Lower leg skin (tissue), 4 donors: ENCODE measurements around the gene BCO2. TPM values are rescaled to one million over a fixed set of nuclear protein-coding genes. Genes with fewer than 3 reads are reported as not detected.
A peak's percentile ranks its signal among the peaks of the same experiment; 100 is the strongest.
"Not testable (repeated sequence)": the region's sequence is repeated elsewhere in the genome, so short reads cannot be mapped to it uniquely, and the experiment has no call there.

Experiments
- DNase-seq, 2 donors: peaks; one replicate each; pipeline ENCODE4 v3.0.0-alpha.2; 2019; ENCODE audit warnings: low spot score in 2 of 2
- H3K4me3 ChIP-seq: fragments of 200-600 bp; sonication (generic); 2 replicates; pipeline ENCODE4 v1.5.1; 2017; ENCODE audit warnings: mild to moderate bottlenecking, low read depth; ENCODE audit not compliant: poor library complexity, severe bottlenecking
- POLR2A ChIP-seq, 2 donors: fragments of 450-650 bp; IDR thresholded peaks; one replicate each; pipeline ENCODE4 v1.6.1; 2016 to 2017; ENCODE audit warnings: antibody characterized with exemption in 2 of 2, mild to moderate bottlenecking in 1 of 2, moderate library complexity in 1 of 2
- WGBS, 2 donors: methylation state at CpG; one replicate each; pipeline ENCODE4 v1.1.5; 2018; 5-methylcytosine and 5-hydroxymethylcytosine counted together
- intact Hi-C: fragments of 100-400 bp; cut with DNase I; formaldehyde crosslinking; loops from one replicate; pipeline ENCODE4 v1.15.0; 2023; ENCODE audit warnings: low total_unique reads
- total RNA-seq, 4 donors: library from RNA; depleted of rRNA; stranded (reverse); fragments of >200 nt; gene quantifications; one replicate each; pipeline ENCODE4 v1.1.0, GENCODE V29; 2016
- TF ChIP-seq, protein P1 (sequence below), 3 donors: fragments of 450-650 bp; IDR thresholded peaks; one replicate each; pipeline ENCODE4 v1.5.1; 2016; ENCODE audit warnings: antibody characterized with exemption in 3 of 3, mild to moderate bottlenecking in 3 of 3, moderate library complexity in 2 of 3

Gene BCO2
- total RNA-seq, 4 donors from 2014 or later, result 0.98 to 5.7 (median 3.7) TPM

DNA sequence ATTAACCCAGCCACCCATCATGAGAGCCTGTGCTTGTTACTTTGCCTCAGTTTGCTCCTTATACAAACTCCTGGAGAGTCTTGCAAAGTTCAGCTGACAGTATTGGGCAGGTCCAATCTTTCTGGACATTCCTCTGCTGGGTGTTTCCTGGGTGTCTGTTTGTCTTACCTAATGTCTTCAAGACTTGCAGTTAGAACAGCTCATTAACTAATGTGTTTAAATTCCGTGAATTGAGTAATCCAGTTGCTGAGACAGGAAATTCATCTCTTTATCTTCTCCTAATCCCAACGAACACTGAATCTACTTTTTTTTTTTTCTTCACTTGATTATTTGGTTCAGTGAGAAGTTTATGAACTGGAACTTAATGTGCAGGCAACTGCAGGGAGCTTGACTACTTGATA, 20.6 kb downstream of the BCO2 start:
- H3K4me3 ChIP-seq, result no peak overlapping the region
- intact Hi-C loops, result no loop called here
- WGBS, 2 donors, result 23 to 24% methylated on average over 2 of the region's 2 CpGs
- TF ChIP-seq, protein P1, sequence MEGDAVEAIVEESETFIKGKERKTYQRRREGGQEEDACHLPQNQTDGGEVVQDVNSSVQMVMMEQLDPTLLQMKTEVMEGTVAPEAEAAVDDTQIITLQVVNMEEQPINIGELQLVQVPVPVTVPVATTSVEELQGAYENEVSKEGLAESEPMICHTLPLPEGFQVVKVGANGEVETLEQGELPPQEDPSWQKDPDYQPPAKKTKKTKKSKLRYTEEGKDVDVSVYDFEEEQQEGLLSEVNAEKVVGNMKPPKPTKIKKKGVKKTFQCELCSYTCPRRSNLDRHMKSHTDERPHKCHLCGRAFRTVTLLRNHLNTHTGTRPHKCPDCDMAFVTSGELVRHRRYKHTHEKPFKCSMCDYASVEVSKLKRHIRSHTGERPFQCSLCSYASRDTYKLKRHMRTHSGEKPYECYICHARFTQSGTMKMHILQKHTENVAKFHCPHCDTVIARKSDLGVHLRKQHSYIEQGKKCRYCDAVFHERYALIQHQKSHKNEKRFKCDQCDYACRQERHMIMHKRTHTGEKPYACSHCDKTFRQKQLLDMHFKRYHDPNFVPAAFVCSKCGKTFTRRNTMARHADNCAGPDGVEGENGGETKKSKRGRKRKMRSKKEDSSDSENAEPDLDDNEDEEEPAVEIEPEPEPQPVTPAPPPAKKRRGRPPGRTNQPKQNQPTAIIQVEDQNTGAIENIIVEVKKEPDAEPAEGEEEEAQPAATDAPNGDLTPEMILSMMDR (IDR thresholded peaks at IDR 0.05), result no peak
- no peak for TF ChIP-seq POLR2A (IDR thresholded peaks at IDR 0.05)
- no peak for DNase-seq

DNA sequence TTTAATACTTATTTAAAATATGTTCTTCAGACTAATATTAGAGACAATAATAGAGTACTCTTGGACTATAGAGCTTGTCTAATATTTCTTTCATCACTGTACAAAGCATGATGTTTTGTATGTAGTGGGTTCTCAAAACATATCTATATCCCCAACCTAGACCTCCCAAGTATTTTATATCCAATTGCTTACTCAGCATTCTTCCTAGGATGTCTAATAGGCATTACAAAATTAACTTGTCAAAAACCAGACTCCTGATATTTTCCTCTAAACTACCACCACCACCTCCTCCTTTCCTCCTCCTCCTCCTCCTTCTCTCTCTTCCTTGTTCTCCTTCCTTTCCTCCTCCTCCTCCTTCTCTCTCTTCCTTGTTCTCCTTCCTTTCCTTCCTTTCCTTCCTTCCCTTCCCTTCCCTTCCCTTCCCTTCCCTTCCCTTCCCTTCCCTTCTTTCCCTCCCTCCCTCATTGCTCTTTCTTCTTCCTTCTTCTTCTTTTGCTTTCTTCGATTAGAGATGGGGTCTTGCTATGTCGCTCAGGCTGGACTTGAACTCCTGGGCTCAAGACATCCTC, 21.3 kb downstream of the BCO2 start:
- no peak for TF ChIP-seq POLR2A (IDR thresholded peaks at IDR 0.05)
- TF ChIP-seq, protein P1 (IDR thresholded peaks at IDR 0.05), result no peak
- no peak overlapping the region for H3K4me3 ChIP-seq
- no peak for DNase-seq
- 87 to 89% methylated on average over 2 of the region's 2 CpGs for WGBS, 2 donors
- intact Hi-C loops, result no loop called here

DNA sequence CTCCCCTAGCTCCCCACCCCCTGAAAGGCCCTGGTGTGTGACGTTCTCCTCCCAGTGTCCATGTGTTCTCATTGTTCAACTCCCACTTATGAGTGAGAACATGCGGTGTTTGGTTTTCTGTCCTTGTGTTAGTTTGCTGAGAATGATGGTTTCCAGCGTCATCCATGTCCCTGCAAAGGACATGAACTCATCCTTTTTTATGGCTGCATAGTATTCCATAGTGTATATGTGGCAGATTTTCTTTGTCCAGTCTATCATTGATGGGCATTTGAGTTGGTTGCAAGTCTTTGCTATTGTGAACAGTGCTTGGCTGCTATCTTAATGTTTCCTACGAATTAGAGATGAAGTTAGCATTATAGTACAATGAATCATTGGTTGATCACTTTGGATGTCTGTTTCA, 23.8 kb downstream of the BCO2 start:
- intact Hi-C loops, DNase-seq, H3K4me3 ChIP-seq: not testable (repeated sequence)
- WGBS, 2 donors, result 80 to 86% methylated on average over 4 of the region's 4 CpGs

DNA sequence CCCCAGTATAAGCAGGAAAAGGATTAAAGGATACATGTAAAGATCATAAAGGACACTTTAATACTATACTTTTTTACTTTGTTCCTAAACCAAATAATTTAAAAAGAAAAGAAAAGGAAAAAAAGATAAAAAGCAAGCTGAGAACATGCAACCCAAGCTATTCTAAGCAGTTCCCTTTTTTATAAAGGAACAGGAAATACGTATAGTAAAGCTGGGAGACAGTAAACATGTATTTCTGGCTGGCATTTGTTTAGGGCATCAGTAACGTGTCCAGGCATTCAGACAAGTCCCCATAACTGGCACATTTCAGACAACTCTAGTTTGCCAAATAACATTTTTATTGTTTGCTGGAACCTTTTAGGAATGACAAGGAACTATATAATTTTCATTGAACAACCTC, 24.9 kb downstream of the BCO2 start:
- TF ChIP-seq, protein P1 (IDR thresholded peaks at IDR 0.05), result no peak
- TF ChIP-seq POLR2A (IDR thresholded peaks at IDR 0.05), result no peak
- intact Hi-C loops, result no loop called here
- no peak for DNase-seq
- 22 to 26% methylated on average over 2 of the region's 2 CpGs for WGBS, 2 donors
- no peak overlapping the region for H3K4me3 ChIP-seq

DNA sequence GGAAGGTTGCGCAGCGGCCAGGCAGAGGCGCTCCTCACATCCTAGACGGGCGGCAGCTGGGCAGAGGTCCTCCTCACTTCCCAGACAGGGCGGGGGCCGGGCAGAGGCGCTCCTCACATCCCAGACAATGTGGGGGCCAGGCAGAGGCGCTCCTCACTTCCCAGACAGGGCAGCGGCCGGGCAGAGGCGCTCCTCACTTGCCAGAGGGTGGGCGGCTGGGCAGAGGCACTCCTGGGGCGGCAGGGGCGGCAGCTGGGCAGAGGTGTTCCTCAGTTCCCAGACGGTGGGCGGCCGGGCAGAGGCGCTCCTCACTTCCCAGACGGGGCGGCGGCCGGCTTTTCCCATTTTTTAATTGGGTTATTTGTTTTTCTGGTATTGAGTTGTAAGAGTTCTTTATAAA, 30.8 kb downstream of the BCO2 start:
- peak in 1 of 2 donors; percentile 85 for DNase-seq
- H3K4me3 ChIP-seq, result no peak overlapping the region
- intact Hi-C loops, result no loop called here
- WGBS, 2 donors, result 94 to 97% methylated on average over 18 to 23 of the region's 23 CpGs
- TF ChIP-seq POLR2A (IDR thresholded peaks at IDR 0.05), result no peak
- TF ChIP-seq, protein P1 (IDR thresholded peaks at IDR 0.05), result no peak

DNA sequence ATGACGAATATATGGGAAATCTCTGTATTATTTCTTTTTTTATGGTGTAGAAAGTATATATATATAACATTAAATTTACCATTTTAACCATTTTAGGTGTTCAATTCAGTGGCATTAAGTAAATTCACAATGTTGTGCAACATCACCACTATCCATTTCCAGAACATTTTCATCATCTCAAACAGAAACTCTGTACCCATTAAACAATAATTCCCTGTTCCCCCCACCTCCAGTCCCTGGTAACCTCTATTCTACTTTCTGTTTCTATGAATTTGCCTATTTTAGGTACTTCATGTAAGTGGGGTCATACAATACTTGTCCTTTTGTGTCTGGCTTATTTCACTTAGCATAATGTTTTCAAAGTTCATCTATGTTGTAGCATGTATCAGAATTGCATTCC, 35.6 kb downstream of the BCO2 start:
- H3K4me3 ChIP-seq, result no peak overlapping the region
- intact Hi-C loops, result loop anchor here (10.0 kb wide), 1 partner anchor 1074 kb away; no protein-coding TSS in a partner anchor
- 75 to 83% methylated on average over 1 of the region's 1 CpG for WGBS, 2 donors
- DNase-seq, result no peak
- TF ChIP-seq POLR2A (IDR thresholded peaks at IDR 0.05), result no peak
- TF ChIP-seq, protein P1 (IDR thresholded peaks at IDR 0.05), result no peak
